Measurements from ENCODE around the gene L3MBTL3. TPM values are rescaled to one million over a fixed set of nuclear protein-coding genes. Genes with fewer than 3 reads are reported as not detected.

The L3MBTL3 gene
- total and polyA plus RNA-seq, 7 donors, result 1.00 to 3.2 (median 2.0) TPM

DNA sequence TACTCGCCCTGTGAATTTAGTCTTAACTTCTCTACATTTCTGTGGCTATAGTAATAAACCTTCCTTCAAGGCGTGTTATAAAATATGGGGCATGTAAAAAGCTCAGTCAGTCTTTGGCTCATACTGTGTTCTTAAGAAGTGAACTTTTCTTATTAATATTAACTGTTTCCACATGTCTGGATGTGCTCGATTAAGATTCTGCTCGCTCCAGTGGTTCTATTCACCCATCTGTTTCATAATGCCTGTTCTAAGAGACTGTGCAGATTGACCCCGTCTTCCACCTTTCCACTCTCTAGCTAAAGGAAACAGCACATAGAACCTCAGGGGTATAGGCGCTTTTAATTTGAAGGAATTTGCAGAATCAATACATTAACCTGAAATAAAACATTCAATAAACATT is 99.9 kb downstream of the L3MBTL3 start:
- intact Hi-C loops (cut with DNase I), result no loop called here
- Histone ChIP-seq H3K4me1 (no peaks in the 10 kb centered on the region), H3K27me3 (ENCODE audit: insufficient read depth in 3 of 3, low read length in 2 of 3) (no peaks in the 10 kb centered on the region), H3K36me3 (ENCODE audit: insufficient read depth in 1 of 2, low read depth in 1 of 2) (peaks cover 0 to 3% of the 10 kb centered on the region in 2 donors), H3K27ac (no peak overlapping the region), H3K4me3 (no peak overlapping the region), H3K9me3 (no peaks in the 10 kb centered on the region)
- no peak for DNase-seq
- TF ChIP-seq, protein P1, sequence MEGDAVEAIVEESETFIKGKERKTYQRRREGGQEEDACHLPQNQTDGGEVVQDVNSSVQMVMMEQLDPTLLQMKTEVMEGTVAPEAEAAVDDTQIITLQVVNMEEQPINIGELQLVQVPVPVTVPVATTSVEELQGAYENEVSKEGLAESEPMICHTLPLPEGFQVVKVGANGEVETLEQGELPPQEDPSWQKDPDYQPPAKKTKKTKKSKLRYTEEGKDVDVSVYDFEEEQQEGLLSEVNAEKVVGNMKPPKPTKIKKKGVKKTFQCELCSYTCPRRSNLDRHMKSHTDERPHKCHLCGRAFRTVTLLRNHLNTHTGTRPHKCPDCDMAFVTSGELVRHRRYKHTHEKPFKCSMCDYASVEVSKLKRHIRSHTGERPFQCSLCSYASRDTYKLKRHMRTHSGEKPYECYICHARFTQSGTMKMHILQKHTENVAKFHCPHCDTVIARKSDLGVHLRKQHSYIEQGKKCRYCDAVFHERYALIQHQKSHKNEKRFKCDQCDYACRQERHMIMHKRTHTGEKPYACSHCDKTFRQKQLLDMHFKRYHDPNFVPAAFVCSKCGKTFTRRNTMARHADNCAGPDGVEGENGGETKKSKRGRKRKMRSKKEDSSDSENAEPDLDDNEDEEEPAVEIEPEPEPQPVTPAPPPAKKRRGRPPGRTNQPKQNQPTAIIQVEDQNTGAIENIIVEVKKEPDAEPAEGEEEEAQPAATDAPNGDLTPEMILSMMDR (IDR thresholded peaks at IDR 0.05), result no peak
- ATAC-seq, result no peak
- WGBS, 3 donors, result 85 to 89% (median 89%) methylated on average over 6 of the region's 6 CpGs

DNA sequence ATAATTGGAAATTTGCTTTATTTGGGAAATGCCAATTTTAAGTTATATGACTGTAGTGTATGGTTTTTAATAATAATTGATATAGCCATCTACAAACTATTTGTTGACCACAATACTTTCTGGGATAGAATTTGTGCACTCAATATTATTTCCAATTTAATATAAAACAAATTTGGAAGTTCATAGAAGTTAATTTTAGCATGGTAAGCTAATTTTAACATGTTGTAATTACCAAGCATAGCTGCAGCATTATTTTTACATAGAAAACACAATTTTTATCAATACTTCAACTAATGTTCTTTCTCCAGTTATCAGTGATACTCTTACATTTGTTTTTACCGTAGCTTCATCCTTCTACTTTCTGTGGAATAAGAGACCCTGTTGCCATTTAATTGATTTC is 100.8 kb downstream of the L3MBTL3 start:
- Histone ChIP-seq H3K27ac (no peak overlapping the region), H3K27me3 (ENCODE audit: insufficient read depth in 3 of 3, low read length in 2 of 3) (no peaks in the 10 kb centered on the region), H3K36me3 (ENCODE audit: insufficient read depth in 1 of 2, low read depth in 1 of 2) (peaks cover 0 to 3% of the 10 kb centered on the region in 2 donors), H3K4me1 (no peaks in the 10 kb centered on the region), H3K9me3 (no peaks in the 10 kb centered on the region), H3K4me3 (no peak overlapping the region)
- intact Hi-C loops (cut with DNase I), result no loop called here
- TF ChIP-seq, protein P1 (IDR thresholded peaks at IDR 0.05), result no peak
- 97 to 99% (median 97%) methylated on average over 1 of the region's 1 CpG for WGBS, 3 donors
- ATAC-seq (no peak), DNase-seq (no peak)

DNA sequence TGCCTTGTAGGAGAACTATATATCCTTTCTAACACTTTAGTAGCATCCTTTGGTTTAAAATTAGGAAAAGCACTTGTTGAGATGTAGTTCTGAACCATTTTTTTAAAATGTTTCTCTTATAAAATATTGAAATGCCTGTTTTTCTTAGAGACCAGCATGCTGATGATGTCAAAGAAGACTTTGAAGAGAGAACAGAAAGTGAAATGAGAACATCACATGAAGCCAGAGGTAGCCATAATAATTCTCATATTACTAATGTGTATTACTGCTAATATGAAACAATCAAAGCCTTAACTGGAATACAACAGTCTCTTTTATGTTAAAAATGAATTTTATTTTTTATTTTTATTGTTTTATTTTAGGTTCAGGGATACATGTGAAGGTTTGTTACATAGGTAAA is 102.3 kb downstream of the L3MBTL3 start:
- Histone ChIP-seq H3K4me1 (no peaks in the 10 kb centered on the region), H3K36me3 (ENCODE audit: insufficient read depth in 1 of 2, low read depth in 1 of 2) (peaks cover 0 to 3% of the 10 kb centered on the region in 2 donors), H3K4me3 (no peak overlapping the region), H3K9me3 (no peaks in the 10 kb centered on the region), H3K27ac (no peak overlapping the region), H3K27me3 (ENCODE audit: insufficient read depth in 3 of 3, low read length in 2 of 3) (no peaks in the 10 kb centered on the region)
- TF ChIP-seq, protein P1 (IDR thresholded peaks at IDR 0.05), result no peak
- intact Hi-C loops (cut with DNase I), result no loop called here
- DNase-seq, result no peak
- no peak for ATAC-seq

DNA sequence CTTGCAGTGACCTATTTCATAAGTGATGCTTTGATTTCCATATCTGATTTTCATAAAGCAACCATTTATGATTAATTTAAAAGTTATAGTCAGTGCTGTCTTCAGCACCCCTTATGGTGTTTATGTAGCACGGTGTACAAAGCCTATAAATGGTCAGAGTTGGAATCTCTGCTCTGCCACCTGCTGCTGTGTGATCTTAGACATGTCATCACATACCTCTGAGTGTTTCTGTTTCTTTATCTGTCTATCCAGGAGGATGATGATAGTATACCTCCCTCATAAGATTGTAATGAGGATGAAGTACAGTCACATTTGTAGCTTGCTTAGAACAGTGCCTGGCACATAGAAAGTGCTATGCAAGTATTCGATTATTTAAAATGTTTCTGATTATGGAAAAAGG is 103.9 kb downstream of the L3MBTL3 start:
- H3K4me3 ChIP-seq, result no peak overlapping the region
- H3K27me3 ChIP-seq (ENCODE audit: insufficient read depth in 3 of 3, low read length in 2 of 3), result no peaks in the 10 kb centered on the region
- H3K9me3 ChIP-seq, result no peaks in the 10 kb centered on the region
- no peak overlapping the region for H3K27ac ChIP-seq
- intact Hi-C loops (cut with DNase I), result no loop called here
- no peaks in the 10 kb centered on the region for H3K4me1 ChIP-seq
- no peak for DNase-seq
- 73 to 77% (median 74%) methylated on average over 2 of the region's 2 CpGs for WGBS, 3 donors
- TF ChIP-seq, protein P1 (IDR thresholded peaks at IDR 0.05), result no peak
- no peak for ATAC-seq
- H3K36me3 ChIP-seq (ENCODE audit: insufficient read depth in 1 of 2, low read depth in 1 of 2), result peaks cover 0 to 3% of the 10 kb centered on the region in 2 donors

DNA sequence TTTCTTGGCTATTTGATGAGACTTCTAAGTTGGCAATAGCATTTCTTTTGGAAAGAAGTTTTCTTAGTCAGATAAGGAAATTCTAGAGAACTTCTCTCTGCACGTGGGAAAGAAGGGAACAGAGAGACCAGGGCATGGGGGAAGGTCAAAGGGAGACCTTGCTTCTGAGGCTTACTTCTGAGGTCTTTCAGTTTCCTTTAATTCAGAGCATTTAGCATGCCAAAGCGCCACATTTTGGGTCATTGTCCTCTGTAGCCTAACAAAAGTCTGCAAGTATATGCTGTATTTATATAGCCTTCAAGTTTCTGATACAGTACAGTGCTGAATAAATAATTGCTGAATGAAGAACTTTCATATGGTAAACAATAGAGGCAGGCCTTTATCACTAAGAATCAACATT is 108.8 kb downstream of the L3MBTL3 start:
- H3K36me3 ChIP-seq (ENCODE audit: insufficient read depth in 1 of 2, low read depth in 1 of 2), result no peaks in the 10 kb centered on the region
- 54 to 69% (median 65%) methylated on average over 2 of the region's 2 CpGs for WGBS, 3 donors
- TF ChIP-seq, protein P1 (IDR thresholded peaks at IDR 0.05), result no peak
- intact Hi-C loops (cut with DNase I), result no loop called here
- DNase-seq, result no peak
- no peak overlapping the region for H3K27ac ChIP-seq
- no peak for ATAC-seq
- H3K4me1 ChIP-seq, result no peaks in the 10 kb centered on the region
- H3K27me3 ChIP-seq (ENCODE audit: insufficient read depth in 3 of 3, low read length in 2 of 3), result no peaks in the 10 kb centered on the region
- H3K4me3 ChIP-seq, result no peak overlapping the region
- no peaks in the 10 kb centered on the region for H3K9me3 ChIP-seq

Measured in psoas muscle (tissue), 8 donors.